Astrocyte of the cerebellum (primary cell): Measurements from ENCODE around the gene YTHDF1.
A peak's percentile ranks its signal among the peaks of the same experiment; 100 is the strongest.

Source experiments
- DNase-seq: peaks from one replicate; pipeline ENCODE4 v3.0.0-alpha.2; 2011; ENCODE audit warnings: low read depth
- H3K4me3 ChIP-seq: 2 replicates; pipeline ENCODE4 v1.5.1; 2011; ENCODE audit warnings: mild to moderate bottlenecking, low read depth, low read length, moderate library complexity
- in situ Hi-C: cut with HindIII; loops from 2 replicates; pipeline ENCODE4 v1.10.0; 2017; ENCODE audit warnings: low sequenced_read_pairs
- TF ChIP-seq, protein P1 (sequence below): IDR thresholded peaks from 2 replicates; pipeline ENCODE4 v1.5.1; 2012; ENCODE audit warnings: low read length, low read depth, moderate library complexity, mild to moderate bottlenecking; ENCODE audit errors: missing control alignments

YTHDF1 gene

DNA sequence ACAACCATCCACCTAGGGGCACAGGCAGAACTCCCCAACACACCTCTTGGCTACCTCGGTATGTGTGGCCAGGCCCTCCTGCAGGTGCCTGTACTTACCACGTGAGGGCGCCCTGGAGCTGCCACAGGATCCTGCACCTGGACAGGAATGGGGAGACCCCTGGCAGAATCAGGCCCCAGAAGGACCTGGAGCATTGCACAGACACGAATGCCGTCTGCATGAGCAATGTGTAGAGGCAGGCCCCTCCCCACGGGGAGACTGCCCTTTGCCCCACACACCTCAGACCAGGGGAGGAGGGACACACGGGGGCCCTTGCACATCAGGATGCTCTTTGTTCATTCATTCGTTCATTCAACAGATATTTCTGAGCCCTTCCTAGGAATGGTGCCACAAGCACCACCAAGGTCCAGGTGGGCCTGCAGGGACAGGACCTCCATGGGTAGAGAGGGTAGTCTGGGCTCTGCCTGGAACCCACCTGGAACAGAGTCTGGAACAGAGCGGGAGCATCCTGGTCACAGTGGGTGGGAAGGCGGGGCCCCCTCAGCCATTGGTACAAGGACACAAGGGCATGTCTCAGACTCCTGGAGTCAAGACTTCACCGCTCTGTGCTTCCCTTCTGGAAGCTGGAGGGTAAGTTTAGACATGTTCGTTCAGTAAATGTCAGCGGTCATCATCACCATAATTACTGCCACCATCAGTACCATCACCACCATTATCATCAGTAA is 32.3 kb downstream of the YTHDF1 start:
- in situ Hi-C loops, result no loop called here
- no peak for DNase-seq
- TF ChIP-seq, protein P1, sequence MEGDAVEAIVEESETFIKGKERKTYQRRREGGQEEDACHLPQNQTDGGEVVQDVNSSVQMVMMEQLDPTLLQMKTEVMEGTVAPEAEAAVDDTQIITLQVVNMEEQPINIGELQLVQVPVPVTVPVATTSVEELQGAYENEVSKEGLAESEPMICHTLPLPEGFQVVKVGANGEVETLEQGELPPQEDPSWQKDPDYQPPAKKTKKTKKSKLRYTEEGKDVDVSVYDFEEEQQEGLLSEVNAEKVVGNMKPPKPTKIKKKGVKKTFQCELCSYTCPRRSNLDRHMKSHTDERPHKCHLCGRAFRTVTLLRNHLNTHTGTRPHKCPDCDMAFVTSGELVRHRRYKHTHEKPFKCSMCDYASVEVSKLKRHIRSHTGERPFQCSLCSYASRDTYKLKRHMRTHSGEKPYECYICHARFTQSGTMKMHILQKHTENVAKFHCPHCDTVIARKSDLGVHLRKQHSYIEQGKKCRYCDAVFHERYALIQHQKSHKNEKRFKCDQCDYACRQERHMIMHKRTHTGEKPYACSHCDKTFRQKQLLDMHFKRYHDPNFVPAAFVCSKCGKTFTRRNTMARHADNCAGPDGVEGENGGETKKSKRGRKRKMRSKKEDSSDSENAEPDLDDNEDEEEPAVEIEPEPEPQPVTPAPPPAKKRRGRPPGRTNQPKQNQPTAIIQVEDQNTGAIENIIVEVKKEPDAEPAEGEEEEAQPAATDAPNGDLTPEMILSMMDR, result peak; percentile 86
- H3K4me3 ChIP-seq, result no peak overlapping the region

DNA sequence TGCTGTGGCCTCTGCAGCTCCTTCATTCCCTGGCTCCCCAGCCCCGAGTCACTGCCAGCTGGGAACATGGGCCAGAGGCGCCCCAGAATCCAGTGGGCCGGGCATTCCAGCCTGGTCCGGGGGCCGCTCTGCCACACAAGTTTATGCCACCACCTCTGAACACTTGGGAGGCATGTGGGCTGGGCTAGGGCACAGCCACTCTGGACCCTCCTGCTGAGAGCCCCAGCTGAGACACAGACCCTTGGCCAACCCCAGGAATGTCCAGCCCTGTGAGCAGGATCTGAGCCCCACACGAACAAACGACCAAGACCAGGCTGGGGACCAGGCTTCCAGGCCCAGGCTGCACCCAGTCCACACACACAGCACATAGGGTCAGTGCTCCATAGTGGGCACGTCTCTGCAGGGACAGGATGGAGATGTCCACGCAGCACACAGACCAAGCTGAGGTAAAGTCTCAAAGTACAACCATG is 33.0 kb downstream of the YTHDF1 start:
- in situ Hi-C loops, result no loop called here
- TF ChIP-seq, protein P1, result no peak
- no peak for DNase-seq
- H3K4me3 ChIP-seq, result no peak overlapping the region

DNA sequence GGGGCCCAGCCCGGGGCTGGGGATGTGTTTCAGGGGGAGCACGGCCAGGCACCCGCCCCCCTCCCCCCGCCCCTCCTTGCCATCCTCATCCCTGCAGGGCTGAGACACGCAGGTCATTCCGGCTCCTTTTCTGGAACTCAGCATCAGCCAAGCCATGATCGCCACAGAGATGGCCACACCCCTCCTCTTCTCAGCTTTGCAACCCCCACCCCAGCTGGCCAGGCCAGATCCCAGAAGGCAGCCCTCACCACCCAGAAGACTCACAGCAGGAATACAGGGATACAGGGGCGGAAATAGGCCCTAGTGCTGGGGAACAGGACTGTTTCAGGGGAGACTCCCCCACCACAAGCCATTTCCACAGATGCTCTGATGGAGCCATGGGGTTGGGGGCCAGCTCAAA is 33.5 kb downstream of the YTHDF1 start:
- in situ Hi-C loops, result no loop called here
- no peak overlapping the region for H3K4me3 ChIP-seq
- no peak for DNase-seq
- TF ChIP-seq, protein P1, result no peak

DNA sequence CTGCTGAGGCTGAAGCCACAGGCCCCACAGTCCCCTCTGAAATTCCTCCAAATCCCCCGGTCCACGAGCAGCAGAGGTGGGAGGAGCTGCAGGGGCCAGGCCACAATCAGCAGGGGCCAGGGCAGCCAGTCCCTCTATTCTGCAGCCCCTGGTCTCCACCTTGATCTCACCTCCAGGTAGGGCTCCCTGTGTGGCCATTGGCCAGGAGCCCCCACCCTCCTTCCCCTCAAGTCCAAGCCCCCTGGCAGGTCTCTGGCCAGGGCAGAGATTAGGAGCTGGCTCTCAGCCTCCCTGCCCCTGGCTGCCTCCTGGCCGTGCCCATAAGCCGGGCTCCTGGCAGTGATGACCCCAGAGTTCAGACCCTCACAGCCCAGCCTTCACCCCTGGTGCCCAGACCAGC is 34.7 kb downstream of the YTHDF1 start:
- in situ Hi-C loops, result no loop called here
- TF ChIP-seq, protein P1, result no peak
- no peak for DNase-seq
- H3K4me3 ChIP-seq, result no peak overlapping the region

DNA sequence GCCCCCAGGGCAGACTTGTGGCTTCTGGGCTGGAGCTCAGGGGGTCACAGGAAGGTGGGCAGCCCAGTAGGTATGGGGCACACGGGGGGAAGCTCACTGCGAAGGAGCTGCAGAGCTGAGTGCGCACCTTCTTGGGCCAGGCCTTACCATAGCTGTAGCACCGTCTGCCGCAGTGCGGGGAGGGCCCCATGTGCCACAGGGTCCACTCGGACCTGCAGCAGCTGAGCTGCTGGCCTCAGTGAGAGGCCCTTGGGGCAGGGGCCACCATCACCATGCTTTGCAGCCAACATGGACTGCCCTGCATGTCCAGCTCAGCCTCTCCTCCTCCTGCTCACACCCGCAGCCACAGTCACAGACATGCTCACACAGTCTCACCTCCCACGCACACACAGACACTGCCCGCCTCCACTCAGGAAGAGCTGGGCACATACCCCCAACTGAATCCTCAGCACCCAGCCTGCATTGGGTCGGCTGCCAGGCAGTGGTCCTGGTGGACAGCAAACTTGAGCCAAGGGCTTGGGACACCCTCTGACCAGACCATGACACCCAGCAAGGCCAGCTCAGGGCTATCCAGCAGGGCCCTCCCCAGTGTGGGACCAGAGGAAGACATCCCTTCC is 35.3 kb downstream of the YTHDF1 start:
- DNase-seq, result no peak
- no peak overlapping the region for H3K4me3 ChIP-seq
- TF ChIP-seq, protein P1, result no peak
- in situ Hi-C loops, result no loop called here

DNA sequence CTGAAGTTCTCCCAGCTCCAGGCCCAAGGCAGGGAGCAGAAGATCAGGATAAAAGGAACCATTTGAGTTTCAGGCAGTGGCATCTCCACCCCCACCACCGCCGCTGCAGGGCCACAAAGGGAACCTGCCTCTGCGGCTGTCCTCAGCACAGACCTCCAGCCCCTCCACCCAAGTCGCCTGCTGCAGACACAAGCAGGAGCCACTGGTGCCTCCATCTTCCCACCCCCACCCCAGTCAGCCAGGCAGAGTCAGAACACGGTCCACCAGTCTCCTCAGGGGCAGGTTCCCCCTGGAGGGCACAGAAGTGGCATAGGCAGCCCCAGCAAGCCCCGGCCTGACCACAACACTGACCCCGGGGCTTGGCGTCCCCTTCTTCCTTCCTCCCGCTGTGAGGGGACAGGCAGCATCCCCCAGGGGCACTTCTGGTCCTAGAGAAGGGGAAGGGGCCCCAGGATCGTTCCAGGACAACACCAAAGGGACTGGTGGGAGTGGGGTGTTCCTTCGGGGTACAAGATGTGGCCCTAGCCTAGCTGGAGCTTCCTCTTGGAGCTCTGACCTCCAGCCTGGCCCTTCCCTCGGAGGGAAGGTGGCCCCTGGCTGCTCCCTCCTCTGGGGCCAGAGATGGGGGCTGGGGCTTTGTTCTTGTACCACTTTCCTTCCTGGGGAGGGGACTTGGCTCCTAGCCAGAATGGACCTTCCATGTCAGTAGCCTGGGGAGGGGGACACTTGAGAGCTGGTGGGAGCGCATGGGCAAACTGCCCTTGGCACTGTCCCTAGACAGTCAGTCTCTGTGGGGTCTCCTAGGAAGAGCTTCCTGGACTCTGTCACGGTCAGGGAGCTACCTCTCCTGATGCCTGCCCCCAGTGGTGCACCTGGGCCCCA is 36.0 kb downstream of the YTHDF1 start:
- in situ Hi-C loops, result no loop called here
- TF ChIP-seq, protein P1, result no peak
- H3K4me3 ChIP-seq, result no peak overlapping the region
- DNase-seq, result no peak
